Retina (tissue), 1 donor: ENCODE data around the gene IPO4.
A peak's percentile ranks its signal among the peaks of the same experiment; 100 is the strongest.
"Not testable (repeated sequence)": the region's sequence is repeated elsewhere in the genome, so short reads cannot be mapped to it uniquely, and the experiment has no call there.

Source experiments
- DNase-seq: peaks from one replicate; pipeline ENCODE4 v3.0.0-alpha.2; 2016

Gene IPO4

GRCh38 chr14:24216345-24216699 is 27.7 kb upstream of the IPO4 start:
- DNase-seq, result no peak

- DNase-seq, result peak; percentile 93
These were observed 27.1 kb upstream of the IPO4 start, which contains the start of gene MDP1 for GRCh38 chr14:24215495-24216344. Gene MDP1 (minus strand): TSS chr14:24216066. CDS start chr14:24215955, 111 bp downstream.

- no peak for DNase-seq
These were observed 25.4 kb upstream of the IPO4 start for GRCh38 chr14:24213866-24214662.

GRCh38 chr14:24212924-24213865 is 24.6 kb upstream of the IPO4 start, which contains the start of gene CHMP4A:
Gene CHMP4A (minus strand): TSS chr14:24213488. CDS start chr14:24213439, 49 bp downstream.
- DNase-seq, result peak; percentile 96

- DNase-seq, result no peak
These were observed 22.7 kb upstream of the IPO4 start for GRCh38 chr14:24211311-24211710.

- DNase-seq, result no peak
These were observed 19.0 kb upstream of the IPO4 start for GRCh38 chr14:24207625-24208024.

- DNase-seq, result no peak
These were observed 18.5 kb upstream of the IPO4 start for GRCh38 chr14:24207104-24207551.

GRCh38 chr14:24206260-24207103 is 17.9 kb upstream of the IPO4 start:
- DNase-seq, result no peak

- DNase-seq, result no peak
These were observed 15.8 kb upstream of the IPO4 start for GRCh38 chr14:24204163-24205146.

- not testable (repeated sequence) for DNase-seq
These were observed 14.8 kb upstream of the IPO4 start for GRCh38 chr14:24203249-24203886.

- not testable (repeated sequence) for DNase-seq
These were observed 13.9 kb upstream of the IPO4 start for GRCh38 chr14:24202538-24202937.

- no peak for DNase-seq
These were observed 10.4 kb upstream of the IPO4 start for GRCh38 chr14:24198814-24199524.

- no peak for DNase-seq
These were observed 8.4 kb upstream of the IPO4 start for GRCh38 chr14:24197056-24197450.

GRCh38 chr14:24196071-24197055 is 7.7 kb upstream of the IPO4 start:
- no peak for DNase-seq

GRCh38 chr14:24195186-24196070 is 6.8 kb upstream of the IPO4 start, which contains the start of gene TM9SF1:
Gene TM9SF1 (minus strand): TSS chr14:24195441. CDS start chr14:24195019, 422 bp downstream.
- DNase-seq, result peak; percentile 98

GRCh38 chr14:24194873-24195185 is 6.2 kb upstream of the IPO4 start:
- no peak for DNase-seq
